NCI-H345 treated with DMSO at 0.1 percent for 48 hours (cell line): ENCODE results near the gene TMEM8B.
A peak's percentile ranks its signal among the peaks of the same experiment; 100 is the strongest.

Experiments
- DNase-seq: peaks from one replicate; lab custom pipeline; 2025; ENCODE audit not compliant: unreplicated experiment; lab: John Stamatoyannopoulos, UW

TMEM8B gene

GRCh38 chr9:35829084-35829763 lies at the start of gene TMEM8B:
Gene TMEM8B, plus strand, starts transcription at chr9:35829228. Its CDS starts 220 bp downstream, at chr9:35829448.
- peak; percentile 83 for DNase-seq

- no peak for DNase-seq
Observed at GRCh38 chr9:35781066-35781465, 48.0 kb upstream of the TMEM8B start.

GRCh38 chr9:35783418-35783817 lies 45.6 kb upstream of the TMEM8B start:
- no peak for DNase-seq

- no peak for DNase-seq
Observed at GRCh38 chr9:35789541-35789940, 39.5 kb upstream of the TMEM8B start.

GRCh38 chr9:35790025-35790384 lies 39.0 kb upstream of the TMEM8B start:
- no peak for DNase-seq

GRCh38 chr9:35790385-35791296 lies 38.4 kb upstream of the TMEM8B start:
- peak; percentile 61 for DNase-seq

GRCh38 chr9:35791297-35791921 lies 37.6 kb upstream of the TMEM8B start, which contains the start of gene NPR2:
Gene NPR2, plus strand, starts transcription at chr9:35791591. Its CDS starts 818 bp downstream, at chr9:35792409.
- no peak for DNase-seq

- no peak for DNase-seq
Observed at GRCh38 chr9:35792024-35792813, 36.8 kb upstream of the TMEM8B start.

- DNase-seq: no peak
Observed at GRCh38 chr9:35792826-35793225, 36.2 kb upstream of the TMEM8B start.

- no peak for DNase-seq
Observed at GRCh38 chr9:35793461-35793860, 35.6 kb upstream of the TMEM8B start.

- no peak for DNase-seq
Observed at GRCh38 chr9:35795695-35796094, 33.3 kb upstream of the TMEM8B start.

- no peak for DNase-seq
Observed at GRCh38 chr9:35797311-35798109, 31.5 kb upstream of the TMEM8B start.

GRCh38 chr9:35798658-35799374 lies 30.2 kb upstream of the TMEM8B start:
- no peak for DNase-seq

- DNase-seq: no peak
Observed at GRCh38 chr9:35800530-35800929, 28.5 kb upstream of the TMEM8B start.

- no peak for DNase-seq
Observed at GRCh38 chr9:35801328-35802128, 27.5 kb upstream of the TMEM8B start.

- DNase-seq: no peak
Observed at GRCh38 chr9:35806101-35806500, 22.9 kb upstream of the TMEM8B start.

GRCh38 chr9:35808433-35808832 lies 20.6 kb upstream of the TMEM8B start:
- no peak for DNase-seq

- no peak for DNase-seq
Observed at GRCh38 chr9:35810122-35810521, 18.9 kb upstream of the TMEM8B start.
